OCI-LY3 (cell line): Measurements from ENCODE around the gene CUX1.

ENCODE experiments used
- CTCF ChIP-seq: fragments of 200-600, 300-600 bp; sonication (generic); IDR thresholded peaks from 2 replicates; pipeline ENCODE4 v1.5.1; 2014; ENCODE audit warnings: antibody characterized with exemption, low read length, low read depth
- EZH2phosphoT487 ChIP-seq: fragments of 200-600 bp; shearing (Covaris generic); IDR thresholded peaks from 2 replicates; pipeline ENCODE4 v1.6.1; 2018; ENCODE audit warnings: antibody characterized with exemption, mixed run types, low read depth

GRCh38 chr7:101943306-101943705 is 125.9 kb downstream of the CUX1 start:
- TF ChIP-seq CTCF (no peak), EZH2phosphoT487 (no peak)
